WERI-Rb-1 (cell line): ENCODE data around the gene METTL16.

Experiments
- DNase-seq: peaks from one replicate; pipeline ENCODE4 v3.0.0-alpha.2; 2020
- H3K27ac ChIP-seq: fragments of 250-450 bp; sonication (Bioruptor Pico); 2 replicates; pipeline ENCODE4 v1.5.1; 2020; ENCODE audit warnings: mild to moderate bottlenecking, moderate library complexity
- H3K27me3 ChIP-seq: fragments of 250-450 bp; sonication (Bioruptor Pico); 2 replicates; pipeline ENCODE4 v1.5.1; 2021; ENCODE audit warnings: mild to moderate bottlenecking, low read depth, moderate library complexity; ENCODE audit not compliant: insufficient read depth, severe bottlenecking
- H3K36me3 ChIP-seq: fragments of 250-450 bp; sonication (Bioruptor Pico); 2 replicates; pipeline ENCODE4 v1.5.1; 2020; ENCODE audit warnings: mild to moderate bottlenecking, moderate library complexity
- H3K4me3 ChIP-seq: 2 replicates; pipeline ENCODE4 v1.5.1; 2011; ENCODE audit warnings: low read depth, mild to moderate bottlenecking, control low read depth, low read length
- H3K9me3 ChIP-seq: fragments of 250-450 bp; sonication (Bioruptor Pico); 2 replicates; pipeline ENCODE4 v1.5.1; 2021; ENCODE audit warnings: mild to moderate bottlenecking, moderate library complexity; ENCODE audit not compliant: severe bottlenecking
- TF ChIP-seq, protein P1 (sequence below): IDR thresholded peaks from 2 replicates; pipeline ENCODE4 v1.5.1; 2011; ENCODE audit warnings: low read depth, mild to moderate bottlenecking, control low read depth, inconsistent platforms, low read length

Gene METTL16

DNA sequence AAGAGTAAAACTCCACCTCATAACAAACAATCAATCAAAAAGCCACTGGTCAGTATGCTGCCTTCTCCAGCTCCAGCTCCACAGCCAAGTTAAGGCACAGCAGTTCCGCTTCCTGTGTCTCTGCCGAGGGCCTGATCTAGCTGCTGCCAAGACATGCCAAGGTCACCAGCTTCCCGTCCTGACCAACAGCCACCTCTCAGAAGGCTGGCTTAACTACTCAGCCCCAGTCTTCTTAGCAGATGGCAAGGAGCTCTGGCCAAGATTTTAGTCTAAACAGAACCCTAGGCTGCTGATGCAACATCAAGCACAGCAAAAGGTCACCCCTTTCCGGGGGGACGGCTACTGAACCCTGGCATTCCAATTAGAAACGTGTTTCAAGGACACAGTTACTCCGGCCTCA lies 93.1 kb downstream of the METTL16 start:
- Histone ChIP-seq H3K4me3 (no peak overlapping the region), H3K27me3 (no peaks in the 10 kb centered on the region), H3K9me3 (no peaks in the 10 kb centered on the region), H3K27ac (peak overlapping the region; percentile 61), H3K36me3 (peaks cover 67% of the 10 kb centered on the region)
- peak; percentile 50 for DNase-seq
- TF ChIP-seq, protein P1, sequence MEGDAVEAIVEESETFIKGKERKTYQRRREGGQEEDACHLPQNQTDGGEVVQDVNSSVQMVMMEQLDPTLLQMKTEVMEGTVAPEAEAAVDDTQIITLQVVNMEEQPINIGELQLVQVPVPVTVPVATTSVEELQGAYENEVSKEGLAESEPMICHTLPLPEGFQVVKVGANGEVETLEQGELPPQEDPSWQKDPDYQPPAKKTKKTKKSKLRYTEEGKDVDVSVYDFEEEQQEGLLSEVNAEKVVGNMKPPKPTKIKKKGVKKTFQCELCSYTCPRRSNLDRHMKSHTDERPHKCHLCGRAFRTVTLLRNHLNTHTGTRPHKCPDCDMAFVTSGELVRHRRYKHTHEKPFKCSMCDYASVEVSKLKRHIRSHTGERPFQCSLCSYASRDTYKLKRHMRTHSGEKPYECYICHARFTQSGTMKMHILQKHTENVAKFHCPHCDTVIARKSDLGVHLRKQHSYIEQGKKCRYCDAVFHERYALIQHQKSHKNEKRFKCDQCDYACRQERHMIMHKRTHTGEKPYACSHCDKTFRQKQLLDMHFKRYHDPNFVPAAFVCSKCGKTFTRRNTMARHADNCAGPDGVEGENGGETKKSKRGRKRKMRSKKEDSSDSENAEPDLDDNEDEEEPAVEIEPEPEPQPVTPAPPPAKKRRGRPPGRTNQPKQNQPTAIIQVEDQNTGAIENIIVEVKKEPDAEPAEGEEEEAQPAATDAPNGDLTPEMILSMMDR: no peak

DNA sequence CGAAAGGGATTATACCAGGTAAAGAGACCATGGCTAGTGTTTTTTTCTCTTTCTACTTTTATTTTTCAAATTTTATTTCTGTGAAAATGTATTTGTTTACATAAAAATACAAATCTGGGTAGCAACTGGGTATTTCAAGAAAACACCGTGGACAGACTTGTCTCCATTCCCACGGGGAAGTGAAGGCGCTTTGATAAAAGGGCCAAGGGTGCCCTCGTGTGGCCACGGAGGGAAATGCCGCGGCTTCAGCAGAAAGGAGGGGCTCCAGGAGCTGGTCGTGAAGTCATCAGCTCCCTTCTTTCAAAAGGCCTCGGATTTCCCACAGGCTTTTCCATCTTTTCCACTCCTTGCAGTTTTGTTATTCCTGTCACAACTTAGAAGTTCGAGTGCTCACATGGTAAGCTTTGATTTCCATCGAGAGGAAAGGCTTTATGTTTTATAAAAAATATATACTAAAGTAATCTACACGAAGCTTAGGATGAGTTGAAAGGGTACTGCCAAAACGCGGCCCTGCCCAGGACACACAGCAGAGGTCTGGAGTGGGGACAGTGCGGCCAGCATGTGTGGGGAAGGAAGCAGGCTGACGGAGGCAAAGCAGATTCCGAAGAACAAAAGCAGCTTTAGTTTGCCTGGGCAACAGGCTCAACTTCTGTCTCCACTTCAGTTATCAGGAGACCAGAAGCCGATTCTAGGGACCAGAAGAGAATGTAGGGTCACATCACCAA lies 95.5 kb downstream of the METTL16 start:
- Histone ChIP-seq H3K27ac (peak overlapping the region; percentile 79), H3K9me3 (no peaks in the 10 kb centered on the region), H3K36me3 (peaks cover 62% of the 10 kb centered on the region), H3K27me3 (no peaks in the 10 kb centered on the region), H3K4me3 (no peak overlapping the region)
- DNase-seq: peak; percentile 88
- TF ChIP-seq, protein P1: peak; percentile 85

DNA sequence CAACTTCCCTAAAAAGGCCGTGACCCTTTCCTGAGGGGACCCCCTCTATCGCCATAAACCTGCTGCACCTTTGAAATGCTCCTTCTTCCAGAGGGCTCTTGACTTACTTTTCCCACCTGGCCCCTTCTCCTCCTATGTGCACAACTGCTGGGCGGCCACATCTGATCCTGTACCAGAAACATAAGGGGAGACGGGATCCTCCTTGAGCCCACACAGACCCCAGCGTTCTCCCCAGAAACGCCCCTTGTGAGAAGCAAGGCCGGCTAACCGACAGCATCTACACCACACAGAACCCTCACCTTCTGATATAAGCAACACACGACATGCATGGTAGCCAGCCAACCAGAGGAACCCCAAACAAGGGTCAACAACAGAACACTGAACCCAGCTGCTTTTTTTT lies 96.6 kb downstream of the METTL16 start:
- DNase-seq: no peak
- peaks cover 61% of the 10 kb centered on the region for H3K36me3 ChIP-seq
- H3K27ac ChIP-seq: no peak overlapping the region
- H3K9me3 ChIP-seq: no peaks in the 10 kb centered on the region
- TF ChIP-seq, protein P1: no peak
- H3K4me3 ChIP-seq: no peak overlapping the region
- no peaks in the 10 kb centered on the region for H3K27me3 ChIP-seq

DNA sequence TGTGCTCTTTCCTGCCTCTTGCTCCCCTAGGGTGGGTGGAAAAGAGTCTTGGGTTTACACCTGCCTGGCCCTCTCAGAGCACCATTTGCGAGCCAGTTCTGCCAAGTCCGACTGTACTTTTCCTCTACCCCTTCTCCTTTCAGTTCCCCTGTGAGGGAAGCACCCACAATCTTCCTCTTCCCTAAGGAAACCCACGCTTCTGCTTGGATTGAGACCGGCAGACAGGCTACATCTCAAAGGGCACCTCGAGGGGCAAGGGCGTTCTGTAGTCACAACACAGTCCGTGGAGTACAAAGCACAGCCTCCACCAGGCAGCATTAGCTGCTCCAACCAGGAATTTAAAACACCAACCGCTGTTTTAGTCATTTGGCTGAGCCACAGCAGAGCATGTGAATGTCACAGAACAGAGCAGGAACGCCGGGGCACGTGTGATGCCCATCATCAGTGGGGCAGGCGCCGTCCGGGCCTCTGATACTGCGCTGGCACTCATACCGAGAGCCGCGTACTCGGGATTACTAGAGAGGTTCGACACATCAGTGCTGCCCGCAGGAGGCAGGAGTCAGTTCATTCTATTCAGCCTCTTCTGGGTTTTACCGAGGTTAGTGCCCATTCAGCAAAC lies 97.1 kb downstream of the METTL16 start:
- H3K27me3 ChIP-seq: no peaks in the 10 kb centered on the region
- H3K36me3 ChIP-seq: peaks cover 56% of the 10 kb centered on the region
- H3K9me3 ChIP-seq: no peaks in the 10 kb centered on the region
- H3K4me3 ChIP-seq: no peak overlapping the region
- no peak for DNase-seq
- no peak overlapping the region for H3K27ac ChIP-seq
- TF ChIP-seq, protein P1: no peak

DNA sequence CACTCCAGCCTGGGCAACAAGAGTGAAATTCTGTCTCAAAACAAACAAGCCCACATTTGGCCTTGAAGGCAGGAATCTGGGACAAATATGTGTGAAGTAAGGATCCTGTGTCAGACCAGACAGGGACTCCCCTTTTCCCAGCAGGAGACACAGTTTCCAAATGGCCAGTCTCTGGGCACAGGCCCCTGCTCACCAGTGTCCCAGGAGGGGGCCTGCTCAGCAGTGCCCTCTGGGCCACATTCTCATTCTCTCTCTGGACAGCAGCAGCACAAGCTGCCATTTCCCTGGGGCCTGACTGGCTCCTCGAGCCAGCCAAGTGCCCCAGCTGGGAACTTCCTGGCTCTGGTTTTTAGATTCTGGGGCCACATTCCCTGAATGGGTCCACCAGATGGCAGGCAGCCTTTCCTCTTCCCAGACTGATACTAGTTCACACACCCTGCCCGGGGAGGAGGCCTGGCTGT lies 99.1 kb downstream of the METTL16 start:
- DNase-seq: no peak
- TF ChIP-seq, protein P1: peak; percentile 16; the same call in 1 of the 2 replicates
- H3K9me3 ChIP-seq: no peaks in the 10 kb centered on the region
- peaks cover 36% of the 10 kb centered on the region for H3K36me3 ChIP-seq
- no peaks in the 10 kb centered on the region for H3K27me3 ChIP-seq
- no peak overlapping the region for H3K4me3 ChIP-seq
- no peak overlapping the region for H3K27ac ChIP-seq

DNA sequence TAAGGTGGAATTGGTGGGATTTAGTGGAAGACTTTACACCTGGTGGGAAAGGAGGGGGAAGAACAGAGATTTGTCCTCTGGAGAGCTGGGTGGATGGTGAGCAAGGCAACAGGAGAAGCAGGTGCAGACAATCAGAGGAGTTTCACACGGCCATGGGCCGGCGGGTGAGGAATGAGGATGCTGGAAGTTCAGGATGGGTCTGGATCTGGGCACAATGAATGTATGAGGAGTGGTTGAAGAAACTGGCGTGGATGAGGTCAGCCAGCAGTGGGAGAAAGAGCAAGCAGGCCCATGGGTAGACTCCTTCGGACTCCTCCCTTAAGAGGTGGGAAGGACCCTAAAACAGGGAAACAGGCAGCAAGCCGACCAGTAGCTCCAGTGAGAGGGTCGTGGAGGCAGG lies 100.7 kb downstream of the METTL16 start:
- TF ChIP-seq, protein P1: no peak

More for the DNA sequence above, 100.7 kb downstream of the METTL16 start:
- H3K27me3 ChIP-seq: no peaks in the 10 kb centered on the region
- H3K9me3 ChIP-seq: no peaks in the 10 kb centered on the region
- peaks cover 31% of the 10 kb centered on the region for H3K36me3 ChIP-seq
- H3K27ac ChIP-seq: no peak overlapping the region
- no peak overlapping the region for H3K4me3 ChIP-seq
- no peak for DNase-seq
